Uterus (tissue), 4 donors: Measurements from ENCODE around the gene ACKR1. TPM values are rescaled to one million over a fixed set of nuclear protein-coding genes. Genes with fewer than 3 reads are reported as not detected.
A peak's percentile ranks its signal among the peaks of the same experiment; 100 is the strongest.

Source experiments
- DNase-seq, 2 donors: peaks; one replicate each; pipeline ENCODE4 v3.0.0-alpha.2; 2019 to 2020
- H3K27ac ChIP-seq, 2 donors: fragments of 200-600 bp; sonication (generic); 1 replicate in 1 of 2; 2 replicates in 1 of 2; pipeline ENCODE4 v1.5.1; 2016 to 2018
- H3K27me3 ChIP-seq, 2 donors: fragments of 200-600 bp; sonication (generic); one replicate each; pipeline ENCODE4 v1.5.1; 2018 to 2019; ENCODE audit warnings: control low read depth in 1 of 2
- H3K36me3 ChIP-seq, 2 donors: fragments of 200-600 bp; sonication (generic); one replicate each; pipeline ENCODE4 v1.5.1; 2019; ENCODE audit warnings: control low read depth in 1 of 2
- H3K4me1 ChIP-seq, 2 donors: fragments of 200-600 bp; sonication (generic); one replicate each; pipeline ENCODE4 v1.5.1; 2018 to 2019; ENCODE audit warnings: control low read depth in 1 of 2
- H3K4me3 ChIP-seq, 2 donors: fragments of 200-600 bp; sonication (generic); 1 replicate in 1 of 2; 2 replicates in 1 of 2; pipeline ENCODE4 v1.5.1; 2018 to 2019; ENCODE audit warnings: mild to moderate bottlenecking in 1 of 2
- H3K9me3 ChIP-seq, 2 donors: fragments of 200-600 bp; sonication (generic); one replicate each; pipeline ENCODE4 v1.5.1; 2019; ENCODE audit warnings: control low read depth in 1 of 2
- POLR2A ChIP-seq, 2 donors: fragments of 450-650 bp; IDR thresholded peaks; one replicate each; pipeline ENCODE4 v1.6.1; 2016; ENCODE audit warnings: antibody characterized with exemption in 2 of 2, mild to moderate bottlenecking in 1 of 2, moderate library complexity in 1 of 2
- intact Hi-C: fragments of 100-400 bp; cut with DNase I; formaldehyde crosslinking; loops from one replicate; pipeline ENCODE4 v1.15.1; 2023; ENCODE audit warnings: low total_unique reads
- total RNA-seq, 4 donors: library from RNA; depleted of rRNA in 3 of 4; stranded (reverse); fragments of >200 nt in 3 of 4; gene quantifications; one replicate each; pipeline versions ENCODE4 v1.1.0 to v1.2.4, GENCODE V29; 2014 to 2023
- TF ChIP-seq, protein P1 (sequence below), 4 experiments: fragments of 200-600 bp in 2 of 4; fragments of 450-650 bp in 2 of 4; sonication (generic) in 2 of 4; IDR thresholded peaks; one replicate each; pipeline ENCODE4 v1.5.1; 2016 to 2019; ENCODE audit warnings: antibody characterized with exemption in 4 of 4, mild to moderate bottlenecking in 2 of 4, moderate library complexity in 1 of 4
- donor health status: DM: yes; HTN: yes; CAD: no.

Gene ACKR1
- total RNA-seq, 4 donors from 2014 or later: 10.4 to 478 (median 192) TPM

DNA sequence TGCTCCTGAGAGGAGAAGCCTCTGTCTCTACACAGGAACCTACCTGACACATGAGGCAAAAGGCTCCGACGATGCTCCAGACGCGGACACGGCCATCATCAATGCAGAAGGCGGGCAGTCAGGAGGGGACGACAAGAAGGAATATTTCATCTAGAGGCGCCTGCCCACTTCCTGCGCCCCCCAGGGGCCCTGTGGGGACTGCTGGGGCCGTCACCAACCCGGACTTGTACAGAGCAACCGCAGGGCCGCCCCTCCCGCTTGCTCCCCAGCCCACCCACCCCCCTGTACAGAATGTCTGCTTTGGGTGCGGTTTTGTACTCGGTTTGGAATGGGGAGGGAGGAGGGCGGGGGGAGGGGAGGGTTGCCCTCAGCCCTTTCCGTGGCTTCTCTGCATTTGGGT, 3.9 kb upstream of the ACKR1 start:
- Histone ChIP-seq H3K27ac (no peak overlapping the region), H3K4me3 (no peak overlapping the region)
- TF ChIP-seq, protein P1, sequence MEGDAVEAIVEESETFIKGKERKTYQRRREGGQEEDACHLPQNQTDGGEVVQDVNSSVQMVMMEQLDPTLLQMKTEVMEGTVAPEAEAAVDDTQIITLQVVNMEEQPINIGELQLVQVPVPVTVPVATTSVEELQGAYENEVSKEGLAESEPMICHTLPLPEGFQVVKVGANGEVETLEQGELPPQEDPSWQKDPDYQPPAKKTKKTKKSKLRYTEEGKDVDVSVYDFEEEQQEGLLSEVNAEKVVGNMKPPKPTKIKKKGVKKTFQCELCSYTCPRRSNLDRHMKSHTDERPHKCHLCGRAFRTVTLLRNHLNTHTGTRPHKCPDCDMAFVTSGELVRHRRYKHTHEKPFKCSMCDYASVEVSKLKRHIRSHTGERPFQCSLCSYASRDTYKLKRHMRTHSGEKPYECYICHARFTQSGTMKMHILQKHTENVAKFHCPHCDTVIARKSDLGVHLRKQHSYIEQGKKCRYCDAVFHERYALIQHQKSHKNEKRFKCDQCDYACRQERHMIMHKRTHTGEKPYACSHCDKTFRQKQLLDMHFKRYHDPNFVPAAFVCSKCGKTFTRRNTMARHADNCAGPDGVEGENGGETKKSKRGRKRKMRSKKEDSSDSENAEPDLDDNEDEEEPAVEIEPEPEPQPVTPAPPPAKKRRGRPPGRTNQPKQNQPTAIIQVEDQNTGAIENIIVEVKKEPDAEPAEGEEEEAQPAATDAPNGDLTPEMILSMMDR (IDR thresholded peaks at IDR 0.05): no peak
- TF ChIP-seq POLR2A (IDR thresholded peaks at IDR 0.05): no peak

DNA sequence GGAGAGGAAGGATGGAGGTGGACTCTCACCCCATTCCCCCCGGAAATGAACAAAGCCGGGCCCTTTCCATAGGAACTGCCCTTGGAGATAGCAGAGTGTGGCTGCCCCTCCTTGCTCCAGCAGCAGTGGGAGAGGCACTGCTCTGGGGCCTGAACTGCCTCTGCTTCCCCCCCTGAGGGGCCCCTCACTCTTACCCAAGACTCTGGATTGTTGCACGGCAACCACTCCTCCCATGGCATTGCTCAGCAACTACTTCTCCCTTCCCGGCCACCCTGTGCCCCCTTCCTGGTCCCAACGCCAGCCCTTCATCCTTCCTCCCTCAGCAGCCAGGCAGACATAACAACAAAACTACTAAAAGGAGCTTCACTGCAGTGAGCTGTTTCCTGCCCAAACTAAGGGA, 3.0 kb upstream of the ACKR1 start:
- Histone ChIP-seq H3K36me3 (no peaks in the 10 kb centered on the region), H3K9me3 (no peaks in the 10 kb centered on the region), H3K4me1 (no peaks in the 10 kb centered on the region), H3K4me3 (no peak overlapping the region), H3K27me3 (no peaks in the 10 kb centered on the region), H3K27ac (no peak overlapping the region)
- no peak for TF ChIP-seq POLR2A (IDR thresholded peaks at IDR 0.05)
- TF ChIP-seq, protein P1 (IDR thresholded peaks at IDR 0.05): no peak
- no peak for DNase-seq
- intact Hi-C loops: no loop called here

More for the DNA sequence above, 3.9 kb upstream of the ACKR1 start:
- H3K4me1 ChIP-seq: no peaks in the 10 kb centered on the region
- intact Hi-C loops: no loop called here
- no peak for DNase-seq
- H3K36me3 ChIP-seq: no peaks in the 10 kb centered on the region
- no peaks in the 10 kb centered on the region for H3K9me3 ChIP-seq
- no peaks in the 10 kb centered on the region for H3K27me3 ChIP-seq

DNA sequence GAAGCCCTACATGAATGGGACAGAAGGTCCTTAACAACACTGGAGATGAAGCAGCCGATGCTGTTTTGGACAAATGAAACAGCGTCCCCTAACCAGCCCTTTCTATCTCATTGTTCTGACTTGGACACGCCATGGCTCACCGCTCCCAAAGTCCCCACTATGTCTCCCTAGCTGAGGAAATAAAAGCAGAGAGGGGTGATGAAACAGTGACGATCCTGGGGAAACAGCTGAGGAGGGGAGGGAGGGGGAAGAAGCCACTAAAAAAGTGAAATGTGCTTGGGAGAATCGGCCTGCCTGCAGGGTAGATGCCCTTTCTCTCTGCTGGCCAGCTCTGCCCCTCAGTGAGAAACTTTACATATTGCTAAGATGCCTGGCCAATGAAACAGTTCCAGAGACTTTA, 1.1 kb upstream of the ACKR1 start:
- no peak for TF ChIP-seq POLR2A (IDR thresholded peaks at IDR 0.05)
- TF ChIP-seq, protein P1 (IDR thresholded peaks at IDR 0.05): no peak
- H3K4me1 ChIP-seq: no peaks in the 10 kb centered on the region
- no peak overlapping the region for H3K4me3 ChIP-seq
- intact Hi-C loops: no loop called here
- H3K27ac ChIP-seq: peak overlapping the region in 1 of 2 donors; percentile 6
- H3K27me3 ChIP-seq: no peaks in the 10 kb centered on the region
- no peaks in the 10 kb centered on the region for H3K36me3 ChIP-seq
- no peak for DNase-seq
- no peaks in the 10 kb centered on the region for H3K9me3 ChIP-seq

DNA sequence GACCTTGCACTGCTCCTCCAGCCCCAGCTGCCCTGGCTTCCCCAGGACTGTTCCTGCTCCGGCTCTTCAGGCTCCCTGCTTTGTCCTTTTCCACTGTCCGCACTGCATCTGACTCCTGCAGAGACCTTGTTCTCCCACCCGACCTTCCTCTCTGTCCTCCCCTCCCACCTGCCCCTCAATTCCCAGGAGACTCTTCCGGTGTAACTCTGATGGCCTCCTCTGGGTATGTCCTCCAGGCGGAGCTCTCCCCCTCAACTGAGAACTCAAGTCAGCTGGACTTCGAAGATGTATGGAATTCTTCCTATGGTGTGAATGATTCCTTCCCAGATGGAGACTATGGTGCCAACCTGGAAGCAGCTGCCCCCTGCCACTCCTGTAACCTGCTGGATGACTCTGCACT, 550 bp downstream of the ACKR1 start:
- Histone ChIP-seq H3K36me3 (no peaks in the 10 kb centered on the region), H3K4me3 (peak overlapping the region in 1 of 2 donors; percentile 12), H3K4me1 (no peaks in the 10 kb centered on the region), H3K9me3 (no peaks in the 10 kb centered on the region), H3K27me3 (no peaks in the 10 kb centered on the region), H3K27ac (peak overlapping the region; percentile 18 to 27)
- DNase-seq: no peak
- TF ChIP-seq, protein P1 (IDR thresholded peaks at IDR 0.05): no peak
- TF ChIP-seq POLR2A (IDR thresholded peaks at IDR 0.05): no peak
- intact Hi-C loops: no loop called here

DNA sequence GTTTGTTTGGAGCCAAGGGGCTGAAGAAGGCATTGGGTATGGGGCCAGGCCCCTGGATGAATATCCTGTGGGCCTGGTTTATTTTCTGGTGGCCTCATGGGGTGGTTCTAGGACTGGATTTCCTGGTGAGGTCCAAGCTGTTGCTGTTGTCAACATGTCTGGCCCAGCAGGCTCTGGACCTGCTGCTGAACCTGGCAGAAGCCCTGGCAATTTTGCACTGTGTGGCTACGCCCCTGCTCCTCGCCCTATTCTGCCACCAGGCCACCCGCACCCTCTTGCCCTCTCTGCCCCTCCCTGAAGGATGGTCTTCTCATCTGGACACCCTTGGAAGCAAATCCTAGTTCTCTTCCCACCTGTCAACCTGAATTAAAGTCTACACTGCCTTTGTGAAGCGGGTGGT, 1.4 kb downstream of the ACKR1 start:
- no peaks in the 10 kb centered on the region for H3K4me1 ChIP-seq
- intact Hi-C loops: no loop called here
- no peaks in the 10 kb centered on the region for H3K9me3 ChIP-seq
- H3K27ac ChIP-seq: peak overlapping the region; percentile 18 to 27
- H3K27me3 ChIP-seq: no peaks in the 10 kb centered on the region
- TF ChIP-seq, protein P1 (IDR thresholded peaks at IDR 0.05): no peak
- TF ChIP-seq POLR2A (IDR thresholded peaks at IDR 0.05): no peak
- peak overlapping the region in 1 of 2 donors; percentile 11 for H3K4me3 ChIP-seq
- DNase-seq: no peak
- no peaks in the 10 kb centered on the region for H3K36me3 ChIP-seq
